ENCODE measurements around the gene ZNF195.
"Not testable (repeated sequence)": the region's sequence is repeated elsewhere in the genome, so short reads cannot be mapped to it uniquely, and the experiment has no call there.

The ZNF195 gene

GRCh38 chr11:3417047-3417446 is 38.1 kb upstream of the ZNF195 start:
- peak; percentile 59 for TF ChIP-seq CTCF (IDR thresholded peaks at IDR 0.05; ENCODE audit: low read depth, low read length, missing control alignments)
- H3K36me3 ChIP-seq (replicated peaks); in situ Hi-C loops (cut with HindIII; ENCODE audit: low pct_ligation_motif_present, low sequenced_read_pairs); H3K27me3 ChIP-seq (replicated peaks); H3K4me3 ChIP-seq (ENCODE audit: low read depth, low read length); H3K27ac ChIP-seq: not testable (repeated sequence)
- DNase-seq: peak; percentile 60

GRCh38 chr11:3415301-3415700 is 36.4 kb upstream of the ZNF195 start:
- in situ Hi-C loops (cut with HindIII; ENCODE audit: low pct_ligation_motif_present, low sequenced_read_pairs); H3K36me3 ChIP-seq (replicated peaks); H3K27me3 ChIP-seq (replicated peaks); H3K27ac ChIP-seq; H3K4me3 ChIP-seq (ENCODE audit: low read depth, low read length): not testable (repeated sequence)
- peak; percentile 58 for DNase-seq

GRCh38 chr11:3413666-3414065 is 34.7 kb upstream of the ZNF195 start:
- H3K36me3 ChIP-seq (replicated peaks); H3K4me3 ChIP-seq (ENCODE audit: low read depth, low read length); H3K27me3 ChIP-seq (replicated peaks); DNase-seq; H3K27ac ChIP-seq; in situ Hi-C loops (cut with HindIII; ENCODE audit: low pct_ligation_motif_present, low sequenced_read_pairs): not testable (repeated sequence)

GRCh38 chr11:3412837-3413236 is 33.9 kb upstream of the ZNF195 start:
- in situ Hi-C loops (cut with HindIII; ENCODE audit: low pct_ligation_motif_present, low sequenced_read_pairs): no loop called here
- H3K4me3 ChIP-seq (ENCODE audit: low read depth, low read length): no peak overlapping the region

GRCh38 chr11:3408722-3409121 is 29.8 kb upstream of the ZNF195 start:
- H3K27me3 ChIP-seq (replicated peaks); in situ Hi-C loops (cut with HindIII; ENCODE audit: low pct_ligation_motif_present, low sequenced_read_pairs); H3K36me3 ChIP-seq (replicated peaks); H3K4me3 ChIP-seq (ENCODE audit: low read depth, low read length); H3K27ac ChIP-seq: not testable (repeated sequence)
- TF ChIP-seq CTCF (IDR thresholded peaks at IDR 0.05; ENCODE audit: low read depth, low read length, missing control alignments): peak; percentile 77
- DNase-seq: peak; percentile 63

More at GRCh38 chr11:3412837-3413236, 33.9 kb upstream of the ZNF195 start:
- no peaks in the 10 kb centered on the region for H3K36me3 ChIP-seq (replicated peaks)
- H3K27ac ChIP-seq: no peak overlapping the region
- no peaks in the 10 kb centered on the region for H3K27me3 ChIP-seq (replicated peaks)
- DNase-seq: no peak
- no peak for TF ChIP-seq CTCF (IDR thresholded peaks at IDR 0.05; ENCODE audit: low read depth, low read length, missing control alignments)

- in situ Hi-C loops (cut with HindIII; ENCODE audit: low pct_ligation_motif_present, low sequenced_read_pairs); DNase-seq: not testable (repeated sequence)
These were observed 29.2 kb upstream of the ZNF195 start for GRCh38 chr11:3408058-3408605.

GRCh38 chr11:3406937-3407336 is 28.0 kb upstream of the ZNF195 start:
- H3K4me3 ChIP-seq (ENCODE audit: low read depth, low read length); H3K27me3 ChIP-seq (replicated peaks); DNase-seq; in situ Hi-C loops (cut with HindIII; ENCODE audit: low pct_ligation_motif_present, low sequenced_read_pairs); H3K27ac ChIP-seq; H3K36me3 ChIP-seq (replicated peaks): not testable (repeated sequence)

More at GRCh38 chr11:3408058-3408605, 29.2 kb upstream of the ZNF195 start:
- not testable (repeated sequence) for H3K36me3 ChIP-seq (replicated peaks); H3K27me3 ChIP-seq (replicated peaks); H3K4me3 ChIP-seq (ENCODE audit: low read depth, low read length); H3K27ac ChIP-seq

GRCh38 chr11:3406223-3406875 is 27.4 kb upstream of the ZNF195 start:
- H3K36me3 ChIP-seq (replicated peaks); H3K4me3 ChIP-seq (ENCODE audit: low read depth, low read length); H3K27ac ChIP-seq; H3K27me3 ChIP-seq (replicated peaks); in situ Hi-C loops (cut with HindIII; ENCODE audit: low pct_ligation_motif_present, low sequenced_read_pairs); DNase-seq: not testable (repeated sequence)

- in situ Hi-C loops (cut with HindIII; ENCODE audit: low pct_ligation_motif_present, low sequenced_read_pairs); DNase-seq; H3K27me3 ChIP-seq (replicated peaks); H3K4me3 ChIP-seq (ENCODE audit: low read depth, low read length); H3K27ac ChIP-seq; H3K36me3 ChIP-seq (replicated peaks): not testable (repeated sequence)
These were observed 25.4 kb upstream of the ZNF195 start for GRCh38 chr11:3404076-3404925.

- DNase-seq; H3K36me3 ChIP-seq (replicated peaks); H3K4me3 ChIP-seq (ENCODE audit: low read depth, low read length); in situ Hi-C loops (cut with HindIII; ENCODE audit: low pct_ligation_motif_present, low sequenced_read_pairs); H3K27ac ChIP-seq; H3K27me3 ChIP-seq (replicated peaks): not testable (repeated sequence)
These were observed 23.9 kb upstream of the ZNF195 start for GRCh38 chr11:3402861-3403250.

GRCh38 chr11:3402181-3402860 is 23.4 kb upstream of the ZNF195 start:
- in situ Hi-C loops (cut with HindIII; ENCODE audit: low pct_ligation_motif_present, low sequenced_read_pairs); H3K4me3 ChIP-seq (ENCODE audit: low read depth, low read length); H3K36me3 ChIP-seq (replicated peaks); H3K27me3 ChIP-seq (replicated peaks); H3K27ac ChIP-seq: not testable (repeated sequence)
- peak; percentile 36 for DNase-seq

All from brain microvascular endothelial cell (primary cell).